OCI-LY7 (cell line): ENCODE results near the gene RHBG. TPM values are rescaled to one million over a fixed set of nuclear protein-coding genes. Genes with fewer than 3 reads are reported as not detected.
A peak's percentile ranks its signal among the peaks of the same experiment; 100 is the strongest.

Experiments
- BruUV-seq: library from RNA; stranded (reverse); fragments of 400-500 nt; replicated peaks from 2 replicates; lab custom pipeline; 2021; lab: Mats Ljungman, UMichigan
- CTCF ChIA-PET: fragments of 300-600 bp; sonication (Branson Sonifier 250); formaldehyde crosslinking; loops from one replicate; lab custom pipeline; 2022; ENCODE audit warnings: antibody characterized with exemption; ENCODE audit not compliant: unreplicated experiment; lab: Charles Lee
- POLR2A ChIA-PET: fragments of 300-600 bp; sonication (Branson Sonifier 250); formaldehyde crosslinking; loops from one replicate; lab custom pipeline; 2022; ENCODE audit warnings: antibody characterized with exemption; lab: Charles Lee
- DNase-seq: peaks from one replicate; pipeline ENCODE4 v3.0.0-alpha.2; 2015; ENCODE audit warnings: low spot score
- H2AFZ ChIP-seq: fragments of 200-600 bp; sonication (generic), shearing (Covaris generic); 2 replicates; pipeline ENCODE4 v1.6.1; 2014; ENCODE audit warnings: mild to moderate bottlenecking, antibody characterized with exemption, low read length, moderate library complexity
- H3K27ac ChIP-seq: fragments of 200-600 bp; sonication (generic); 2 replicates; pipeline ENCODE4 v1.5.1; 2014; ENCODE audit warnings: mixed run types, low read depth, mild to moderate bottlenecking, moderate library complexity, low read length, inconsistent platforms; ENCODE audit not compliant: poor library complexity, severe bottlenecking
- H3K36me3 ChIP-seq: fragments of 200-600 bp; sonication (generic); 2 replicates; pipeline ENCODE4 v1.6.1; 2014; ENCODE audit warnings: mild to moderate bottlenecking, antibody characterized with exemption, low read length, moderate library complexity, mixed read lengths; ENCODE audit not compliant: insufficient read depth
- H3K4me1 ChIP-seq: fragments of 200-600 bp; sonication (generic); 2 replicates; pipeline ENCODE4 v1.5.1; 2014; ENCODE audit warnings: mild to moderate bottlenecking, low read length; ENCODE audit not compliant: insufficient read depth, poor library complexity, severe bottlenecking
- H3K4me2 ChIP-seq: fragments of 200-600 bp; sonication (generic); 2 replicates; pipeline ENCODE4 v1.6.1; 2014; ENCODE audit warnings: mild to moderate bottlenecking, low read length
- H3K4me3 ChIP-seq: fragments of 200-600 bp; sonication (generic); 2 replicates; pipeline ENCODE4 v1.5.1; 2014; ENCODE audit warnings: mild to moderate bottlenecking, low read depth, low read length; ENCODE audit not compliant: poor library complexity, severe bottlenecking
- H3K79me2 ChIP-seq: fragments of 200-600 bp; sonication (generic); 2 replicates; pipeline ENCODE4 v1.6.1; 2016; ENCODE audit warnings: low read depth, mild to moderate bottlenecking, low read length, moderate library complexity, mixed read lengths; ENCODE audit not compliant: insufficient read depth
- H3K9me2 ChIP-seq: fragments of 200-600 bp; sonication (generic); 2 replicates; pipeline ENCODE4 v1.6.1; 2016; ENCODE audit warnings: mild to moderate bottlenecking, low read length, mixed read lengths; ENCODE audit not compliant: insufficient read depth
- H3K9me3 ChIP-seq: fragments of 200-600 bp; sonication (generic); 2 replicates; pipeline ENCODE4 v1.6.1; 2014; ENCODE audit warnings: mild to moderate bottlenecking, mixed run types, low read length, mixed read lengths
- H4K20me1 ChIP-seq: fragments of 200-600 bp; sonication (generic); 2 replicates; pipeline ENCODE4 v1.6.1; 2014; ENCODE audit warnings: mild to moderate bottlenecking, antibody characterized with exemption, low read length, moderate library complexity, mixed read lengths; ENCODE audit not compliant: insufficient read depth
- CTCF ChIP-seq: fragments of 200-600 bp; sonication (generic); conservative IDR thresholded peaks from 2 replicates; pipeline ENCODE4 v1.5.1; 2014; ENCODE audit warnings: mild to moderate bottlenecking, antibody characterized with exemption, low read length, moderate library complexity, mixed read lengths
- EZH2phosphoT487 ChIP-seq: fragments of 200-600 bp; sonication (generic); IDR thresholded peaks from 2 replicates; pipeline ENCODE4 v1.6.1; 2018; ENCODE audit warnings: low read depth, borderline replicate concordance, mild to moderate bottlenecking, mixed run types, antibody characterized with exemption, low read length, moderate library complexity, mixed read lengths
- intact Hi-C: fragments of 100-400 bp; cut with micrococcal nuclease; formaldehyde crosslinking; loops from one replicate; pipeline ENCODE4 v1.10.0; 2022; ENCODE audit not compliant: unreplicated experiment
- total RNA-seq, 2 experiments: library from RNA; depleted of rRNA in 1 of 2; stranded (reverse); fragments of >200 nt in 1 of 2; shearing (Covaris generic) in 1 of 2; gene quantifications; 2 replicates each; pipeline ENCODE4 v1.2.3, GENCODE V29; 2014 to 2022

The RHBG gene
- total RNA-seq, 2 experiments from 2014 or later = not detected

DNA sequence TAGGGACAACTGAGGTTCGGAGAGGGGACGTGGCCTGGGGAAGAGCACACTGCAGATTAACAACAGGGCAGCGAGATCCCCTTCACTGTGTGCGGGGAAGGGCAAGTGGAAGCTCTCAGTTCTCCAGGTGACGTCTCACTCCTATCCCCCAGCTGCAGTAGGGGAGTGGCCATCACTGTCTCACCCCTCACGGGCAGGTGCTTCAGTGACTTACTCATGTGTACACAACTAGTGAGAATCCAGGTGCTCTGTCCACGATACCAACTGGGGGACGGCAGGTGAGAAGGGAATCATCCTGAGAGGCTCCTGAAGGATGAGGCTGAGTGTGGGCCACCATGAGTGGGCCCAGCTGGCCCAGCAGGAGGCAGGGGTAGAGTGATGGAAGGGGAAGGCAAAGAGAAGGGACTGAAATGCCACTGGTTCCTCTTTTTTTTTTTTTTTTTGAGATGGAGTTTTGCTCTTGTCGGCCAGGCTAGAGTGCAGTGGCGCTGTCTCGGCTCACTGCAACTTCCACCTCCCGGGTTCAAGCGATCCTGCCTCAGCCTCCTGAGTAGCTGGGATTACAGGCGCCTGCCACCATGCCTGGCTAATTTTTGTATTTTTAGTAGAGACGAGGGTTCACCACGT, 25.9 kb downstream of the RHBG start:
- H3K27ac ChIP-seq = no peak overlapping the region
- DNase-seq = peak; percentile 15
- no peak overlapping the region for H3K4me2 ChIP-seq
- H3K79me2 ChIP-seq = no peaks in the 10 kb centered on the region
- no peak overlapping the region for H3K4me3 ChIP-seq
- no peaks in the 10 kb centered on the region for H3K9me2 ChIP-seq
- no peaks in the 10 kb centered on the region for H3K9me3 ChIP-seq
- ChIA-PET CTCF (interaction anchor here (1.0 kb wide), 1 partner anchor 62 kb away, joined by 3 read pairs; no protein-coding TSS in a partner anchor), POLR2A (interaction anchor here (0.7 kb wide), 1 partner anchor 31 kb away, joined by 3 read pairs; no protein-coding TSS in a partner anchor)
- H3K4me1 ChIP-seq = no peaks in the 10 kb centered on the region
- intact Hi-C loops = no loop called here
- BruUV-seq = no TSS peak
- no peak overlapping the region for H2AFZ ChIP-seq
- no peaks in the 10 kb centered on the region for H3K36me3 ChIP-seq
- TF ChIP-seq EZH2phosphoT487 = no peak
- TF ChIP-seq CTCF = peak; percentile 34; the same call in 1 of the 2 replicates
- H4K20me1 ChIP-seq = no peaks in the 10 kb centered on the region

GRCh38 chr1:156399355-156400125, 30.5 kb downstream of the RHBG start:
- Histone ChIP-seq H3K4me2 (no peak overlapping the region), H3K4me3 (no peak overlapping the region), H3K27ac (no peak overlapping the region), H3K9me3 (no peaks in the 10 kb centered on the region), H3K79me2 (no peaks in the 10 kb centered on the region), H2AFZ (no peak overlapping the region), H3K4me1 (no peaks in the 10 kb centered on the region), H3K9me2 (no peaks in the 10 kb centered on the region), H4K20me1 (no peaks in the 10 kb centered on the region), H3K36me3 (no peaks in the 10 kb centered on the region)
- no peak for DNase-seq
- intact Hi-C loops = no loop called here
- ChIA-PET CTCF (no interaction called here), POLR2A (interaction anchor here (0.6 kb wide), 1 partner anchor 16 kb away, joined by 3 read pairs; no protein-coding TSS in a partner anchor)
- TF ChIP-seq CTCF (no peak), EZH2phosphoT487 (no peak)
- no TSS peak for BruUV-seq
